Measurements from ENCODE around the gene RNF157. TPM values are rescaled to one million over a fixed set of nuclear protein-coding genes. Genes with fewer than 3 reads are reported as not detected.
A peak's percentile ranks its signal among the peaks of the same experiment; 100 is the strongest.

The RNF157 gene
- total and polyA plus RNA-seq, 9 of the 15 experiments (the other 6 are each of a cell fraction or from before 2014, with no cell fraction given): 8.1 to 31.7 (median 20.8) TPM

DNA sequence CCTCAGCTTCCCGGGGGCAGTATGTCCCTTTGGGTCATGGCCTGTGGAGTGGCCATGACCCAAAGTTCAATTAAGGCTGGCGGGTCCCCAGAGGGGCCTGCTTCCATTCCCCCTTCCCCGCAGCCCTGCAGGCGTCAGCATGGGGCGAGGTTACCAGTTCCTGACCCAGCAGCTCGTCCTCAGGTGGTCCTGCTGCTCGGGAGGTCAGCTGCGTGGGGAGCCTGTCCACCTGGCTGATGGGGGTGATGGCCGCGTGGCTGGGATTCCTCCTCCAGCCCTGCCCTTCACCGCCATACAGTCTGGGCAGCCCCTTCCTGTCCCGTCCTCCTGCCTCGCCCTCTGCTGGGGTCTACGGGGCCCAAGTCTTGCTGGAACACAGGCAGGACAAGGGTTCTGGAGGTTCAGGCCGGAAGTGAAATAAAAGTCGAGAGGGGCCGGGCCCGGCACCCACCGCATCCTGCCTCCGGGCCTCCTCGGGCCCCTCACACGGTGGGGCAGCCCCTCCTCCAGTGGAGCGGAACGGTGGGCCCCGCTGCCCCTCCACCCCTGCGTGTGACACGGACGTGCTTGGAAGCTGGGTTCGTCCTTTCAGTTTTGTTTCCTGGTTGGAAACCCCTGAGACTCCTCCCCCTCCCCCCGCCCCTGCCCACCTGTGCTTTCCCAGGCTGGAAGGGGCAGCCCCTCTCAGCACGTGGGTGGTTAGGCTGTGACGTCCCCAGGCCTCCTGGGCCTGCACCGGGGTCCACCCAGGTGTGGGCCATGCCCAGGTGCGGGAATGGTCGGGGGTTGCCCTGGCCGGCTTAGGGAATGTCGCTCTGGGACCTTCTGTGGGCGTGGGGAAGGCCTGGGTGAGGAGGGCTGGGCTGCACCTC lies 31.6 kb upstream of the RNF157 start:
- Histone ChIP-seq H3K27ac (ENCODE audit: extremely low read depth, low read depth, low read length) (no peak overlapping the region), H3K27me3 (ENCODE audit: control insufficient read depth in 2 of 2, insufficient read depth in 2 of 2, low read length in 2 of 2) (no peaks in the 10 kb centered on the region), H4K20me1 (replicated peaks; ENCODE audit: control insufficient read depth, insufficient read depth, low read length) (no peaks in the 10 kb centered on the region), H3K4me1 (replicated peaks in 1 of 2; ENCODE audit: control insufficient read depth in 2 of 2, insufficient read depth in 2 of 2, low read length in 2 of 2) (peaks cover 37 to 93% of the 10 kb centered on the region in 2 experiments), H3K4me2 (ENCODE audit: insufficient read depth, low read length) (no peak overlapping the region), H3K9me1 (ENCODE audit: control insufficient read depth, insufficient read depth, low read length) (no peaks in the 10 kb centered on the region), H3K9ac (ENCODE audit: insufficient read depth in 1 of 2, low read depth in 2 of 2, low read length in 2 of 2) (peak overlapping the region in 1 of 2 experiments; percentile 77; a peak in 2 of 4 replicates), H3K36me3 (ENCODE audit: control insufficient read depth, insufficient read depth, low read length) (peaks cover 38% of the 10 kb centered on the region), H3K4me3 (no peak overlapping the region), H3K9me3 (replicated peaks; ENCODE audit: control insufficient read depth, insufficient read depth, low read depth, low read length) (no peaks in the 10 kb centered on the region), H2AFZ (ENCODE audit: low read depth, low read length) (no peak overlapping the region), H3K79me2 (ENCODE audit: control insufficient read depth, insufficient read depth, low read length) (peaks cover 40% of the 10 kb centered on the region)
- CTCF ChIA-PET (ENCODE audit: low intra/inter-chr PET ratio): no interaction called here
- ATAC-seq (peak; percentile 39), FAIRE-seq (no peak), DNase-seq (ENCODE audit: extremely low read depth in 1 of 4, low spot score in 3 of 4) (peak in 2 of 4 experiments; percentile 34 to 37)
- BruUV-seq (replicated peaks): no TSS peak
- WGBS (ENCODE audit: insufficient coverage, low coverage, missing lambda C conversion rate): 85% methylated on average over 22 of the region's 38 CpGs
- in situ Hi-C loops (cut with MboI): no loop called here
- POLR2A ChIA-PET: interaction anchor here (0.5 to 10.6 kb wide), 24 partner anchors 7 to 1294 kb away, joined by 3 to 227 read pairs (median 5); partner anchors contain the start of genes RNF157, SPHK1 and UBALD2
- intact Hi-C loops (cut with micrococcal nuclease): no loop called here
- TF ChIP-seq, protein P1, sequence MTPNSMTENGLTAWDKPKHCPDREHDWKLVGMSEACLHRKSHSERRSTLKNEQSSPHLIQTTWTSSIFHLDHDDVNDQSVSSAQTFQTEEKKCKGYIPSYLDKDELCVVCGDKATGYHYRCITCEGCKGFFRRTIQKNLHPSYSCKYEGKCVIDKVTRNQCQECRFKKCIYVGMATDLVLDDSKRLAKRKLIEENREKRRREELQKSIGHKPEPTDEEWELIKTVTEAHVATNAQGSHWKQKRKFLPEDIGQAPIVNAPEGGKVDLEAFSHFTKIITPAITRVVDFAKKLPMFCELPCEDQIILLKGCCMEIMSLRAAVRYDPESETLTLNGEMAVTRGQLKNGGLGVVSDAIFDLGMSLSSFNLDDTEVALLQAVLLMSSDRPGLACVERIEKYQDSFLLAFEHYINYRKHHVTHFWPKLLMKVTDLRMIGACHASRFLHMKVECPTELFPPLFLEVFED (CRISPR knock-in tag; conservative IDR thresholded peaks at IDR 0.05): peak; percentile 88
- TF ChIP-seq ZC3H4 (CRISPR knock-in tag; IDR thresholded peaks at IDR 0.05; ENCODE audit: borderline replicate concordance): 0 out of 2 replicates have a peak, but pooled peaks have one; percentile 9
- TF ChIP-seq HMGN3 (IDR thresholded peaks at IDR 0.05; ENCODE audit: borderline replicate concordance, extremely low read depth, insufficient read length, low read depth, low read length): peak; percentile 84
- TF ChIP-seq, protein P2, sequence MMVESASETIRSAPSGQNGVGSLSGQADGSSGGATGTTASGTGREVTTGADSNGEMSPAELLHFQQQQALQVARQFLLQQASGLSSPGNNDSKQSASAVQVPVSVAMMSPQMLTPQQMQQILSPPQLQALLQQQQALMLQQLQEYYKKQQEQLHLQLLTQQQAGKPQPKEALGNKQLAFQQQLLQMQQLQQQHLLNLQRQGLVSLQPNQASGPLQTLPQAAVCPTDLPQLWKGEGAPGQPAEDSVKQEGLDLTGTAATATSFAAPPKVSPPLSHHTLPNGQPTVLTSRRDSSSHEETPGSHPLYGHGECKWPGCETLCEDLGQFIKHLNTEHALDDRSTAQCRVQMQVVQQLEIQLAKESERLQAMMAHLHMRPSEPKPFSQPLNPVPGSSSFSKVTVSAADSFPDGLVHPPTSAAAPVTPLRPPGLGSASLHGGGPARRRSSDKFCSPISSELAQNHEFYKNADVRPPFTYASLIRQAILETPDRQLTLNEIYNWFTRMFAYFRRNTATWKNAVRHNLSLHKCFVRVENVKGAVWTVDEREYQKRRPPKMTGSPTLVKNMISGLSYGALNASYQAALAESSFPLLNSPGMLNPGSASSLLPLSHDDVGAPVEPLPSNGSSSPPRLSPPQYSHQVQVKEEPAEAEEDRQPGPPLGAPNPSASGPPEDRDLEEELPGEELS (CRISPR knock-in tag; IDR thresholded peaks at IDR 0.05; ENCODE audit: borderline replicate concordance): 0 out of 2 replicates have a peak, but pooled peaks have one; percentile 31
- TF ChIP-seq RHOXF2B (CRISPR knock-in tag; conservative IDR thresholded peaks at IDR 0.05): no peak
- peak; percentile 32; the same call in 1 of the 2 replicates for TF ChIP-seq GABPB1 (CRISPR knock-in tag; IDR thresholded peaks at IDR 0.05)
- TF ChIP-seq POLR2G (IDR thresholded peaks at IDR 0.05; ENCODE audit: low read depth, low read length): peak; percentile 91
- no peak for TF ChIP-seq ZNF77 (CRISPR knock-in tag; IDR thresholded peaks at IDR 0.05)
- TF ChIP-seq, protein P3, sequence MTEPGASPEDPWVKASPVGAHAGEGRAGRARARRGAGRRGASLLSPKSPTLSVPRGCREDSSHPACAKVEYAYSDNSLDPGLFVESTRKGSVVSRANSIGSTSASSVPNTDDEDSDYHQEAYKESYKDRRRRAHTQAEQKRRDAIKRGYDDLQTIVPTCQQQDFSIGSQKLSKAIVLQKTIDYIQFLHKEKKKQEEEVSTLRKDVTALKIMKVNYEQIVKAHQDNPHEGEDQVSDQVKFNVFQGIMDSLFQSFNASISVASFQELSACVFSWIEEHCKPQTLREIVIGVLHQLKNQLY (CRISPR knock-in tag; conservative IDR thresholded peaks at IDR 0.05): 0 out of 4 replicates have a peak, but pooled peaks of 1 of the 2 experiments have one; percentile 5
- TF ChIP-seq, protein P4, sequence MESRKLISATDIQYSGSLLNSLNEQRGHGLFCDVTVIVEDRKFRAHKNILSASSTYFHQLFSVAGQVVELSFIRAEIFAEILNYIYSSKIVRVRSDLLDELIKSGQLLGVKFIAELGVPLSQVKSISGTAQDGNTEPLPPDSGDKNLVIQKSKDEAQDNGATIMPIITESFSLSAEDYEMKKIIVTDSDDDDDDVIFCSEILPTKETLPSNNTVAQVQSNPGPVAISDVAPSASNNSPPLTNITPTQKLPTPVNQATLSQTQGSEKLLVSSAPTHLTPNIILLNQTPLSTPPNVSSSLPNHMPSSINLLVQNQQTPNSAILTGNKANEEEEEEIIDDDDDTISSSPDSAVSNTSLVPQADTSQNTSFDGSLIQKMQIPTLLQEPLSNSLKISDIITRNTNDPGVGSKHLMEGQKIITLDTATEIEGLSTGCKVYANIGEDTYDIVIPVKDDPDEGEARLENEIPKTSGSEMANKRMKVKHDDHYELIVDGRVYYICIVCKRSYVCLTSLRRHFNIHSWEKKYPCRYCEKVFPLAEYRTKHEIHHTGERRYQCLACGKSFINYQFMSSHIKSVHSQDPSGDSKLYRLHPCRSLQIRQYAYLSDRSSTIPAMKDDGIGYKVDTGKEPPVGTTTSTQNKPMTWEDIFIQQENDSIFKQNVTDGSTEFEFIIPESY (CRISPR knock-in tag; IDR thresholded peaks at IDR 0.05): peak; percentile 95
- TF ChIP-seq PYGO2 (tag; IDR thresholded peaks at IDR 0.05): no peak
